ENCODE results near the gene CCL14. TPM values are rescaled to one million over a fixed set of nuclear protein-coding genes. Genes with fewer than 3 reads are reported as not detected.

CCL14 gene
- total and polyA plus RNA-seq, 10 donors = 72.3 to 1,219 (median 291) TPM

DNA sequence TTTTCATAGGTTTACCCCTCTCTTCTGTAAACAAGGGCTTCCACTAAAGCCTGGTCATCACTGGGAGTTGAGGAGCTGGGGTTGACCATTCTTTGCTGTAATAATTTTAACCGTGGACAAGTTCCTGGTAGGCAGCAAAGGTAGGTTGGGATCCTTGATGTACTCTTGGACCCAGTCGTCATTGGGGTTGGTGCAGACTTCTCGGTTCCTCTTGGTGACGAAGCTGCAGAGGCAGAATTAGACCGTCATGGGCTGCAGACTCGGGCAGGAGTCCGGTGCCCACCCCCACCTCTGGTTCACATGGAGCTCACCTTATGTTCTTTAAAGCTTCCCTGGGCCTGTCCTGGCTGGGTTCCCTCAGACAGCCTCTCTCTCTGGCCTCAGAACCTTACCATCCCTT, 9.0 kb downstream of the CCL14 start:
- Histone ChIP-seq H3K27me3 (replicated peaks in 1 of 7) (no peaks in the 10 kb centered on the region), H3K9me3 (no peaks in the 10 kb centered on the region), H3K4me1 (peaks cover 0 to 43% (median 22%) of the 10 kb centered on the region in 6 donors), H3K36me3 (no peaks in the 10 kb centered on the region), H3K4me3 (no peak overlapping the region), H3K27ac (peak overlapping the region in 1 of 8 donors; percentile 7)
- intact Hi-C loops (cut with DNase I; ENCODE audit: low total_unique reads) = loop anchor here (5.0 to 10.0 kb wide), 2 partner anchors 95 to 507 kb away; partner anchors contain the start of gene ZNHIT3
- no peak for DNase-seq
- WGBS, 5 donors = 72 to 87% (median 83%) methylated on average over 7 of the region's 7 CpGs
- TF ChIP-seq POLR2A (IDR thresholded peaks at IDR 0.05) (no peak), POLR2AphosphoS5 (IDR thresholded peaks at IDR 0.05) (peak in 1 of 3 donors; percentile 36)
- TF ChIP-seq, protein P1, sequence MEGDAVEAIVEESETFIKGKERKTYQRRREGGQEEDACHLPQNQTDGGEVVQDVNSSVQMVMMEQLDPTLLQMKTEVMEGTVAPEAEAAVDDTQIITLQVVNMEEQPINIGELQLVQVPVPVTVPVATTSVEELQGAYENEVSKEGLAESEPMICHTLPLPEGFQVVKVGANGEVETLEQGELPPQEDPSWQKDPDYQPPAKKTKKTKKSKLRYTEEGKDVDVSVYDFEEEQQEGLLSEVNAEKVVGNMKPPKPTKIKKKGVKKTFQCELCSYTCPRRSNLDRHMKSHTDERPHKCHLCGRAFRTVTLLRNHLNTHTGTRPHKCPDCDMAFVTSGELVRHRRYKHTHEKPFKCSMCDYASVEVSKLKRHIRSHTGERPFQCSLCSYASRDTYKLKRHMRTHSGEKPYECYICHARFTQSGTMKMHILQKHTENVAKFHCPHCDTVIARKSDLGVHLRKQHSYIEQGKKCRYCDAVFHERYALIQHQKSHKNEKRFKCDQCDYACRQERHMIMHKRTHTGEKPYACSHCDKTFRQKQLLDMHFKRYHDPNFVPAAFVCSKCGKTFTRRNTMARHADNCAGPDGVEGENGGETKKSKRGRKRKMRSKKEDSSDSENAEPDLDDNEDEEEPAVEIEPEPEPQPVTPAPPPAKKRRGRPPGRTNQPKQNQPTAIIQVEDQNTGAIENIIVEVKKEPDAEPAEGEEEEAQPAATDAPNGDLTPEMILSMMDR (IDR thresholded peaks at IDR 0.05 in 8 of 11, conservative IDR thresholded peaks at IDR 0.05 in 3 of 11) = no peak

DNA sequence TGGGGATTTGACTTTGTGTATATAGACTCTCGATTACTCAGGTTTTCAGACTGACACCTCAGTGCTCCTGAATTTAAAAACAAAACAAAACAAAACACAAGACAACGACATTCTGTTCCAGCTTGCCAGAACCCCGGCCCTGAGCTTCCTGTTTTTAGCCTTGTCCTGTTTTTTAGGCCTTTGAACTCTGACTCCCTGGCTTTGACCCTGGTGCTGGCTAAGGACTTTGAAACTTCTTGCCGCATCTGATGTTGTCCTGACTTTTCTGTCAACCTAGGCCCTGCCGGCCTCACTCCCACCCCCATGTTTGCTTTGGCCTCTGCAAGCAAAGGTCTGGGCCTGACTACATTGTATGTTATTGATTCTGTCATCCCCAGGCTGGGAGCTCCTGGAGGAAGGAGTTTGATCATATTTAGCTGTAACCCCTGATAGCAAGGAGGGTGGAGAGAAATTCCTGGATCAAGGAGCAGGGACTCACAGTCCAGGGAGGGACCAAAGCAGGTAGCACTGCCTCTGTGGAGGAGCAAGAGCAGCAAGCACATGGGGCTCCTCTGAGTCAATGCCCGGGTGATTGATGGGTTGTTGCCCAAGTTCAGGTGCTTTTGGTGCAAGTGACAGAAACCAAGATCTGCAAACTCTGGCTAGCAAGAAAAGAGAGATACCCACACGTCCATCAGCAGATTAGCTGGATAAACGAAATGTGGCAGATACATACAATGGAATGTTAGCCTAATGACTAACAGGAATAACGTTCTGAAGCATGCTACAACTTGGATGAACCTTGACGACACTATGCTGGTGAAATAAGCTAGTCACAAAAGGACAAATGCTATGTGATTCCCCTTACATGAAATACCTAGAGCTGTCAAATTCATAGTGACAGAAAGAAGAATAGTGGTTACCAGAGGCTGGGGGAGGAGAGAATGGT, 12.9 kb downstream of the CCL14 start:
- H3K27ac ChIP-seq = peak overlapping the region in 3 of 8 donors; percentile 23 to 39 (median 28)
- no peak for DNase-seq
- H3K4me3 ChIP-seq = no peak overlapping the region
- peaks cover 6 to 51% (median 27%) of the 10 kb centered on the region in 6 donors for H3K4me1 ChIP-seq
- 61 to 70% (median 65%) methylated on average over 10 of the region's 10 CpGs for WGBS, 5 donors
- TF ChIP-seq POLR2A (IDR thresholded peaks at IDR 0.05) (no peak), POLR2AphosphoS5 (IDR thresholded peaks at IDR 0.05) (no peak)
- TF ChIP-seq, protein P1 (IDR thresholded peaks at IDR 0.05 in 8 of 11, conservative IDR thresholded peaks at IDR 0.05 in 3 of 11) = no peak
- no peaks in the 10 kb centered on the region for H3K36me3 ChIP-seq
- H3K27me3 ChIP-seq (replicated peaks in 1 of 7) = peaks cover 0 to 7% (median 0%) of the 10 kb centered on the region in 7 donors
- no peaks in the 10 kb centered on the region for H3K9me3 ChIP-seq
- intact Hi-C loops (cut with DNase I; ENCODE audit: low total_unique reads) = loop anchor here (5.0 to 10.0 kb wide), 2 partner anchors 174 to 511 kb away; partner anchors contain the start of gene ZNHIT3

DNA sequence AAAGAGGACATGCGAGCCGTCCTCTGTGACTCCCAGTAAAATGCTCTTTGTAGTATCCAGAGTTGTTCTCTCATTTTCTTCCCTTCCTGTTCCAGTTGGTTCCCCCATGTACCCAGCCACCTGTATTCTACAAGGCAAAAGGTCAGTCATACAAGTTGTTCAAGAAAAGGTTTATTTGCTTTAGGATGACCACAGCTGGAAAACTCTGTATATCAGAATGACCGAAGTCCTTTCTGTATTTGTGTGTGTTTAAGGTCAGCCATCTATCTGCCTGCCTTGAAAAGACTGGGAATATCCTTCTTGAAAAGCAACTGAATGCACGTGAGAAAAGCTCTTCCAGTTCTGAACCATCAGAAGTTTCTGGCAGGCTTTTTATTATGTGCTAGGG, 13.6 kb downstream of the CCL14 start:
- no peaks in the 10 kb centered on the region for H3K9me3 ChIP-seq
- H3K4me1 ChIP-seq = peaks cover 6 to 51% (median 27%) of the 10 kb centered on the region in 6 donors
- DNase-seq = no peak
- H3K4me3 ChIP-seq = no peak overlapping the region
- intact Hi-C loops (cut with DNase I; ENCODE audit: low total_unique reads) = loop anchor here (5.0 to 10.0 kb wide), 2 partner anchors 174 to 512 kb away; partner anchors contain the start of gene ZNHIT3
- TF ChIP-seq, protein P1 (IDR thresholded peaks at IDR 0.05 in 8 of 11, conservative IDR thresholded peaks at IDR 0.05 in 3 of 11) = no peak
- TF ChIP-seq POLR2A (IDR thresholded peaks at IDR 0.05) = no peak
- no peak for TF ChIP-seq POLR2AphosphoS5 (IDR thresholded peaks at IDR 0.05)
- WGBS, 5 donors = 74 to 92% (median 90%) methylated on average over 4 of the region's 4 CpGs
- H3K36me3 ChIP-seq = no peaks in the 10 kb centered on the region
- peak overlapping the region in 2 of 8 donors; percentile 28 to 39 for H3K27ac ChIP-seq
- H3K27me3 ChIP-seq (replicated peaks in 1 of 7) = peaks cover 0 to 7% (median 0%) of the 10 kb centered on the region in 7 donors

DNA sequence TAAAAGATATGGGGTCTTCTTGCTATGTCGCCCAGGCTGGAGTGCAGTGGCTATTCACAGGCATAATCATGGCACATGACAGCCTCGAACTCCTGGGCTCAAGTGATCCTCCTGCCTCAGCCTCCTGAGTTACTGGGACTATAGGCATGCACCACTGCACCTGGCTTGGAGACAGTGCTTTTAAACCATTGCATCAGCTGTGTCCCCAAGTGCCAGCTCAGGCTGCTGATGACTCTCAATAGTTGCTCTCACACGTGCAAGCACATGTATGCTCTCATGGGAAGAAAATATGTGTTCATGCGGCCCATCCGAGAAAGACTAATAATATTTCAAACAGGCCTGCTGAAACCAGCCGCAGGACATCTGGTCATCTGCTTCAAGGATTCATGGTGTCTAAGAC, 14.0 kb downstream of the CCL14 start:
- no peak for DNase-seq
- Histone ChIP-seq H3K9me3 (no peaks in the 10 kb centered on the region), H3K36me3 (no peaks in the 10 kb centered on the region), H3K27ac (no peak overlapping the region), H3K4me1 (peaks cover 6 to 51% (median 27%) of the 10 kb centered on the region in 6 donors), H3K27me3 (replicated peaks in 1 of 7) (peaks cover 0 to 7% (median 0%) of the 10 kb centered on the region in 7 donors), H3K4me3 (no peak overlapping the region)
- intact Hi-C loops (cut with DNase I; ENCODE audit: low total_unique reads) = loop anchor here (5.0 to 10.0 kb wide), 2 partner anchors 175 to 512 kb away; partner anchors contain the start of gene ZNHIT3
- WGBS, 5 donors = 88 to 96% (median 89%) methylated on average over 6 of the region's 6 CpGs
- TF ChIP-seq, protein P1 (IDR thresholded peaks at IDR 0.05 in 8 of 11, conservative IDR thresholded peaks at IDR 0.05 in 3 of 11) = no peak
- TF ChIP-seq POLR2AphosphoS5 (IDR thresholded peaks at IDR 0.05) = no peak
- TF ChIP-seq POLR2A (IDR thresholded peaks at IDR 0.05) = no peak
